H9 (cell line): ENCODE data around the gene ELOF1. TPM values are rescaled to one million over a fixed set of nuclear protein-coding genes. Genes with fewer than 3 reads are reported as not detected.

ENCODE experiments used
- DNase-seq: peaks from one replicate; pipeline ENCODE4 v3.0.0-alpha.2; 2017
- H2AFZ ChIP-seq: one replicate; pipeline ENCODE4 v1.6.1; 2013; ENCODE audit warnings: mild to moderate bottlenecking, low read length, control low read depth, moderate library complexity
- H2AK5ac ChIP-seq: 2 replicates; pipeline ENCODE4 v1.6.1; 2013; ENCODE audit warnings: low read length, control low read depth, mixed read lengths; ENCODE audit not compliant: insufficient read length
- H2BK120ac ChIP-seq: one replicate; pipeline ENCODE4 v1.6.1; 2013; ENCODE audit warnings: low read depth, mild to moderate bottlenecking, low read length, control low read depth, inconsistent platforms; ENCODE audit not compliant: poor library complexity, severe bottlenecking
- H2BK12ac ChIP-seq: 2 replicates; pipeline ENCODE4 v1.6.1; 2013; ENCODE audit warnings: low read length, control low read depth, mixed read lengths, low read depth; ENCODE audit not compliant: insufficient read length
- H2BK15ac ChIP-seq: 2 replicates; pipeline ENCODE4 v1.6.1; 2013; ENCODE audit warnings: low read depth, low read length, control low read depth
- H2BK20ac ChIP-seq: one replicate; pipeline ENCODE4 v1.6.1; 2013; ENCODE audit warnings: low read depth, mild to moderate bottlenecking, low read length, control low read depth, inconsistent platforms; ENCODE audit not compliant: poor library complexity, severe bottlenecking
- H2BK5ac ChIP-seq: 2 replicates; pipeline ENCODE4 v1.6.1; 2013; ENCODE audit warnings: low read length, control low read depth, mixed read lengths; ENCODE audit not compliant: insufficient read length
- H3K14ac ChIP-seq: 2 replicates; pipeline ENCODE4 v1.6.1; 2013; ENCODE audit warnings: low read length, control low read depth; ENCODE audit not compliant: insufficient read depth
- H3K18ac ChIP-seq: 2 replicates; pipeline ENCODE4 v1.6.1; 2013; ENCODE audit warnings: low read depth, mild to moderate bottlenecking, mixed read lengths, low read length, control low read depth; ENCODE audit not compliant: insufficient read length
- H3K23ac ChIP-seq: 2 replicates; pipeline ENCODE4 v1.6.1; 2013; ENCODE audit warnings: low read length, control low read depth, mixed read lengths, low read depth; ENCODE audit not compliant: insufficient read length
- H3K23me2 ChIP-seq: 2 replicates; pipeline ENCODE4 v1.6.1; 2013; ENCODE audit warnings: low read depth, mild to moderate bottlenecking, mixed read lengths, low read length, control low read depth; ENCODE audit not compliant: insufficient read length, poor library complexity, severe bottlenecking
- H3K27ac ChIP-seq: 2 replicates; pipeline ENCODE4 v1.5.1; 2013; ENCODE audit warnings: low read length, control low read depth, mixed read lengths, low read depth; ENCODE audit not compliant: insufficient read length
- H3K27me3 ChIP-seq: 2 replicates; pipeline ENCODE4 v1.6.1; 2013; ENCODE audit warnings: low read length, control low read depth, inconsistent platforms; ENCODE audit not compliant: insufficient read depth
- H3K4ac ChIP-seq: 2 replicates; pipeline ENCODE4 v1.6.1; 2013; ENCODE audit warnings: low read depth, mild to moderate bottlenecking, control low read depth, inconsistent platforms, low read length, moderate library complexity
- H3K4me1 ChIP-seq: 2 replicates; pipeline ENCODE4 v1.6.1; 2013; ENCODE audit warnings: low read length, control low read depth, inconsistent platforms; ENCODE audit not compliant: insufficient read depth
- H3K4me2 ChIP-seq: 2 replicates; pipeline ENCODE4 v1.6.1; 2013; ENCODE audit warnings: low read length, control low read depth, mixed read lengths; ENCODE audit not compliant: insufficient read length, insufficient read depth
- H3K56ac ChIP-seq: 2 replicates; pipeline ENCODE4 v1.6.1; 2013; ENCODE audit warnings: low read depth, mild to moderate bottlenecking, mixed read lengths, low read length, control low read depth; ENCODE audit not compliant: insufficient read length
- H3K79me1 ChIP-seq: 2 replicates; pipeline ENCODE4 v1.6.1; 2013; ENCODE audit warnings: low read depth, mild to moderate bottlenecking, moderate library complexity, low read length, control low read depth, inconsistent platforms; ENCODE audit not compliant: insufficient read depth, poor library complexity, severe bottlenecking
- H3K79me2 ChIP-seq: 2 replicates; pipeline ENCODE4 v1.6.1; 2013; ENCODE audit warnings: low read length, control low read depth, inconsistent platforms; ENCODE audit not compliant: insufficient read depth
- H3K9ac ChIP-seq: 2 replicates; pipeline ENCODE4 v1.6.1; 2013; ENCODE audit warnings: low read length, control low read depth, mixed read lengths; ENCODE audit not compliant: insufficient read length; ENCODE audit errors: extremely low read depth
- H3K9me3 ChIP-seq: one replicate; pipeline ENCODE4 v1.6.1; 2013; ENCODE audit warnings: low read depth, low read length, inconsistent platforms; ENCODE audit not compliant: control insufficient read depth
- H3T11ph ChIP-seq: one replicate; pipeline ENCODE4 v1.6.1; 2013; ENCODE audit warnings: mild to moderate bottlenecking, low read length, control low read depth, inconsistent platforms
- H4K20me1 ChIP-seq: one replicate; pipeline ENCODE4 v1.6.1; 2013; ENCODE audit not compliant: control insufficient read depth, insufficient read length, insufficient read depth
- H4K5ac ChIP-seq: 2 replicates; pipeline ENCODE4 v1.6.1; 2013; ENCODE audit warnings: low read depth, mild to moderate bottlenecking, mixed read lengths, low read length, control low read depth; ENCODE audit not compliant: insufficient read length
- H4K8ac ChIP-seq: replicated peaks from 2 replicates; pipeline ENCODE4 v1.6.1; 2013; ENCODE audit warnings: low read length, control low read depth, mixed read lengths, low read depth; ENCODE audit not compliant: insufficient read length
- H4K91ac ChIP-seq: 2 replicates; pipeline ENCODE4 v1.6.1; 2013; ENCODE audit warnings: low read depth, mild to moderate bottlenecking, moderate library complexity, mixed read lengths, low read length, control low read depth; ENCODE audit not compliant: insufficient read length
- H3K27ac Mint-ChIP-seq, 3 experiments: 2 replicates in 2 of 3; 3 replicates in 1 of 3; pipeline ENCODE4 v1.8.0; 2020 to 2021; ENCODE audit warnings: mixed read lengths in 3 of 3, mild to moderate bottlenecking in 1 of 3, moderate library complexity in 1 of 3
- H3K27me3 Mint-ChIP-seq: 2 replicates; pipeline ENCODE4 v1.8.0; 2021; ENCODE audit warnings: low read depth, mild to moderate bottlenecking, moderate library complexity, mixed read lengths
- H3K36me3 Mint-ChIP-seq, 3 experiments: 2 replicates in 2 of 3; 3 replicates in 1 of 3; pipeline ENCODE4 v1.8.0; 2020 to 2021; ENCODE audit warnings: low read depth in 3 of 3, mixed read lengths in 3 of 3; ENCODE audit not compliant: insufficient read depth in 1 of 3
- H3K4me1 Mint-ChIP-seq, 2 experiments: 2 replicates each; pipeline ENCODE4 v1.8.0; 2020; ENCODE audit warnings: mixed read lengths in 2 of 2
- H3K4me3 Mint-ChIP-seq, 2 experiments: 2 replicates in 1 of 2; 3 replicates in 1 of 2; pipeline ENCODE4 v1.8.0; 2020 to 2021; ENCODE audit warnings: mild to moderate bottlenecking in 2 of 2, mixed read lengths in 2 of 2, moderate library complexity in 1 of 2
- H3K9me3 Mint-ChIP-seq, 2 experiments: 2 replicates in 1 of 2; 3 replicates in 1 of 2; pipeline ENCODE4 v1.8.0; 2020; ENCODE audit warnings: mild to moderate bottlenecking in 2 of 2, mixed read lengths in 2 of 2, moderate library complexity in 1 of 2
- WGBS: extraction: QIAGEN DNeasy Blood & Tissue Kit; methylation state at CpG from one replicate; pipeline ENCODE4 v1.1.7; 2013; ENCODE audit warnings: missing lambda C conversion rate, low lambda C conversion rate, mixed read lengths; ENCODE audit not compliant: insufficient read length; ENCODE audit errors: extremely low coverage; 5-methylcytosine and 5-hydroxymethylcytosine counted together
- total RNA-seq: library from RNA; stranded (reverse); gene quantifications from 2 replicates; pipeline ENCODE4 v1.2.1, GENCODE V29; 2021
- TF ChIP-seq, protein P1 (sequence below): fragments of 200-600 bp; sonication (generic); conservative IDR thresholded peaks from 3 replicates; pipeline ENCODE4 v1.8.0; 2021; ENCODE audit warnings: antibody characterized with exemption, mild to moderate bottlenecking

ELOF1 gene
- total RNA-seq, 1 experiment from 2014 or later = 84.9 TPM

DNA sequence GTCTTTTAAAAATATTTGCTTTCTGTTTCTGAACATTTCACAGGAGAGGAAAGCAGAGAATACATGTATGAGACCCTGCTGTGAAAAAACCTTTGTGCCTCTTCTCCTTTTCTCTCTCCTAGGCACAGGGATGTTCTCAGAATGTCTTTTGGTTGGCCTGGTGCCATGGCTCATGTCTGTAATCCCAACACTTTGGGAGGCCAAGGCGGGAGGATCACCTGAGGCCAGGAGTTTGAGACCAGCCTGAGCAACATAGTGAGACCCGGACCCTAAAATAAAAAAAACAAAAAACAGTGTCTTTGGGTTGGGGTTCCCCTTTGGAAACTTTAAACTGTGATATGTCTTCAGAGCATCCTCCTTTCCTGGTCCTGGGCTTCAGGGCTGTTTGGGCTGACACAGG, 39.7 kb upstream of the ELOF1 start:
- peaks cover 5 to 15% of the 10 kb centered on the region in 2 experiments; a peak in 4 of 5 replicates for H3K9me3 Mint-ChIP-seq
- Histone ChIP-seq H3K56ac (no peak overlapping the region), H3K23ac (no peak overlapping the region), H2BK15ac (no peak overlapping the region), H3K18ac (no peak overlapping the region), H4K5ac (no peak overlapping the region), H3K79me2 (peaks cover 14% of the 10 kb centered on the region; the same call in 1 of the 2 replicates), H2BK120ac (no peak overlapping the region), H3K4ac (no peak overlapping the region), H2AFZ (no peak overlapping the region), H3T11ph (no peak overlapping the region), H2BK12ac (no peak overlapping the region), H3K79me1 (peaks cover 10% of the 10 kb centered on the region), H3K4me2 (no peak overlapping the region), H4K20me1 (no peaks in the 10 kb centered on the region), H4K91ac (no peak overlapping the region), H4K8ac (no peak overlapping the region), H3K27ac (no peak overlapping the region), H3K9me3 (no peaks in the 10 kb centered on the region), H3K27me3 (no peaks in the 10 kb centered on the region), H2BK20ac (no peak overlapping the region), H2BK5ac (no peak overlapping the region), H3K9ac (no peak overlapping the region), H3K23me2 (peaks cover 2% of the 10 kb centered on the region), H3K14ac (no peak overlapping the region; the same call in 1 of the 2 replicates), H3K4me1 (no peaks in the 10 kb centered on the region), H2AK5ac (no peak overlapping the region)
- WGBS = no CpG with 5 or more reads among the region's 2 CpGs
- H3K4me3 Mint-ChIP-seq = peak overlapping the region; percentile 79 to 91
- 0 out of 7 replicates have a peak overlapping the region, but pooled peaks of 1 of the 3 experiments have one; percentile 33 for H3K27ac Mint-ChIP-seq
- H3K36me3 Mint-ChIP-seq = peaks cover 24 to 50% (median 38%) of the 10 kb centered on the region in 3 experiments
- no peaks in the 10 kb centered on the region for H3K27me3 Mint-ChIP-seq
- no peak for DNase-seq
- H3K4me1 Mint-ChIP-seq = peaks cover 19 to 35% of the 10 kb centered on the region in 2 experiments
- TF ChIP-seq, protein P1, sequence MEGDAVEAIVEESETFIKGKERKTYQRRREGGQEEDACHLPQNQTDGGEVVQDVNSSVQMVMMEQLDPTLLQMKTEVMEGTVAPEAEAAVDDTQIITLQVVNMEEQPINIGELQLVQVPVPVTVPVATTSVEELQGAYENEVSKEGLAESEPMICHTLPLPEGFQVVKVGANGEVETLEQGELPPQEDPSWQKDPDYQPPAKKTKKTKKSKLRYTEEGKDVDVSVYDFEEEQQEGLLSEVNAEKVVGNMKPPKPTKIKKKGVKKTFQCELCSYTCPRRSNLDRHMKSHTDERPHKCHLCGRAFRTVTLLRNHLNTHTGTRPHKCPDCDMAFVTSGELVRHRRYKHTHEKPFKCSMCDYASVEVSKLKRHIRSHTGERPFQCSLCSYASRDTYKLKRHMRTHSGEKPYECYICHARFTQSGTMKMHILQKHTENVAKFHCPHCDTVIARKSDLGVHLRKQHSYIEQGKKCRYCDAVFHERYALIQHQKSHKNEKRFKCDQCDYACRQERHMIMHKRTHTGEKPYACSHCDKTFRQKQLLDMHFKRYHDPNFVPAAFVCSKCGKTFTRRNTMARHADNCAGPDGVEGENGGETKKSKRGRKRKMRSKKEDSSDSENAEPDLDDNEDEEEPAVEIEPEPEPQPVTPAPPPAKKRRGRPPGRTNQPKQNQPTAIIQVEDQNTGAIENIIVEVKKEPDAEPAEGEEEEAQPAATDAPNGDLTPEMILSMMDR = no peak
